ACC112 (cell line): ENCODE results near the gene TYW3.
"Not testable (repeated sequence)": the region's sequence is repeated elsewhere in the genome, so short reads cannot be mapped to it uniquely, and the experiment has no call there.

Experiments
- H2AFZ ChIP-seq: fragments of 200-600 bp; sonication (generic); one replicate; pipeline ENCODE4 v1.6.0; 2017; ENCODE audit warnings: antibody characterized with exemption, low read length; ENCODE audit not compliant: unreplicated experiment
- H3K27ac ChIP-seq: fragments of 200-600 bp; sonication (generic); 2 replicates; pipeline ENCODE4 v1.5.1; 2014; ENCODE audit warnings: low read depth, mild to moderate bottlenecking, antibody characterized with exemption, low read length, moderate library complexity
- H3K27me3 ChIP-seq: fragments of 200-600 bp; sonication (generic); 2 replicates; pipeline ENCODE4 v1.6.1; 2014; ENCODE audit warnings: mild to moderate bottlenecking, antibody characterized with exemption, low read length, moderate library complexity, mixed read lengths; ENCODE audit not compliant: insufficient read depth
- H3K36me3 ChIP-seq: fragments of 200-600 bp; sonication (generic); 2 replicates; pipeline ENCODE4 v1.6.1; 2016; ENCODE audit warnings: mild to moderate bottlenecking, antibody characterized with exemption, low read length, moderate library complexity, mixed read lengths; ENCODE audit not compliant: insufficient read depth
- H3K4me1 ChIP-seq: fragments of 200-600 bp; sonication (generic); one replicate; pipeline ENCODE4 v1.6.1; 2016; ENCODE audit warnings: low read length, mixed read lengths; ENCODE audit not compliant: insufficient read depth, unreplicated experiment, control insufficient read depth
- H3K4me3 ChIP-seq: fragments of 200-600 bp; sonication (generic); 2 replicates; pipeline ENCODE4 v1.5.1; 2014; ENCODE audit warnings: mild to moderate bottlenecking, low read depth, low read length
- H3K79me2 ChIP-seq: fragments of 200-600 bp; sonication (generic); one replicate; pipeline ENCODE4 v1.6.0; 2016; ENCODE audit warnings: low read length; ENCODE audit not compliant: control insufficient read depth, unreplicated experiment, insufficient read depth

TYW3 gene

DNA sequence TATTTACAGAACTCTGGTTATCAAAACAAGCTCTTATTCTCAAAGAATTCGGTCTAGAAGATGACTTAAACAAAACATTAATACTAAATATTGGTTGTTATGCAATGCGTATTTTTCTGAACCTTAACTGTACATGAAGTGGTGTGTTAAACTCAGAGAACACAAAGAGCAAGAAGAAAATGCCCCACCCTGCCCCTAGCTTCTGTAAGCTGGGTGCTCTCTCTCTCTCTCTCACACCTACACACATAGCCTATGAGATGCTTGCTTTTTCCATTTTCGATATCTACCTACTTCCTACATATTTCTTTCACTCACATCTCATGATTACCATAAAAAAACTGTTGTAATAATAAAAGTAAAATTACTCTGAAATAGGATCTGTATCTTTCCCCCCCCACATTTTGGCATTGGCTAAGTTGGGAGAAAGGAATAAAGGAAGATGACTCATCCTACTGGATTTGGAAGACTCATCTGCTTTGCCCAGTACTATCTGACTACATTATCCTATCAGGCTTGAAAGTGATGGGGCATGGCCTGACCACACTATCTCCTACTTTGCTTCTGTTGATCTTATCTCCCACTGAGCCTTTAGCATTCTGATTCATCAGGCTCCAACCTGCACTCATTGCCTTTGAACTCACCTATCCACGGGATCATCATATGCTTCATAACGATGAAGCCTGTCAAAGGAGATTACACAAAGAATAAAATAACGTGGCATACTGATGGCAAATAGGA, 3.0 kb upstream of the TYW3 start:
- Histone ChIP-seq H2AFZ (peak overlapping the region; percentile 28), H3K4me1 (peaks cover 34% of the 10 kb centered on the region), H3K79me2 (peaks cover 46% of the 10 kb centered on the region), H3K27ac (peak overlapping the region; percentile 32), H3K4me3 (peak overlapping the region; percentile 38; the same call in 1 of the 2 replicates), H3K36me3 (peaks cover 3% of the 10 kb centered on the region; the same call in 1 of the 2 replicates), H3K27me3 (no peaks in the 10 kb centered on the region)

DNA sequence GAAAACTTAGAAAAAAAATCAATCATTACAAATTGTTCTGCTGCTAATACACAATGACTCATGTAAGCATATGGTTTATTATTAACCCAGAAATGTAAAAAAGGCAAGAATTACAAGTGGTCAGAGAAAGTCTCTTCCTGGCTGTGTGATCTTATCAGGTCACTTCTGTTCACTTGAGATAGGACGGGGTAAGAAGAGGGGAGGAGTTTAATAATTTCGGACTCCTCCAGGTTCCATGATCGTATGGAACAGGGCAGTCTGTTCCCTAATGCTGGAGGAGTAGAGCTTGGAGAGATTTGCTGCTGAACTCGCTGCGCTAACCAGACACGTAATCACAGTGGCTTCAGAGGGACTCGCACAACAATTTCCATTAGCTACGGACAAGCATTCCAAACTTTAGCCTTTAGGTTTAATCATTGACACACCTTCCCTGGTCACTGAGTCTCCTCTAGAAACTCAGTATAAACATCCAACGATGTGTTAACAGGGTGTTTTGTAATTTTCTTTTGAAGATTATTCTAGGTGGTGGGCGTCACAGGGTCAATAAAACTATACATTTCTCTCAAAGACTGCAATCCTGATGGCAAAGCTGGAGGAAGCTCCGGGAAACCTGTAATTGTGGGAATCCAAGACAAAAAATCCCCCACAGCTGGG, 1.4 kb upstream of the TYW3 start:
- no peaks in the 10 kb centered on the region for H3K27me3 ChIP-seq
- H3K4me1 ChIP-seq = peaks cover 40% of the 10 kb centered on the region
- H3K36me3 ChIP-seq = no peaks in the 10 kb centered on the region
- peak overlapping the region; percentile 44 for H3K27ac ChIP-seq
- H3K4me3 ChIP-seq = peak overlapping the region; percentile 95
- peaks cover 55% of the 10 kb centered on the region for H3K79me2 ChIP-seq
- H2AFZ ChIP-seq = peak overlapping the region; percentile 27

- not testable (repeated sequence) for H3K27me3 ChIP-seq, H3K36me3 ChIP-seq
- Histone ChIP-seq H3K4me3 (peak overlapping the region; percentile 95), H3K27ac (peak overlapping the region; percentile 86), H2AFZ (peak overlapping the region; percentile 83), H3K79me2 (peaks cover 55% of the 10 kb centered on the region), H3K4me1 (peaks cover 40% of the 10 kb centered on the region)
These were observed 643 bp upstream of the TYW3 start for GRCh38 chr1:74732071-74732946.

DNA sequence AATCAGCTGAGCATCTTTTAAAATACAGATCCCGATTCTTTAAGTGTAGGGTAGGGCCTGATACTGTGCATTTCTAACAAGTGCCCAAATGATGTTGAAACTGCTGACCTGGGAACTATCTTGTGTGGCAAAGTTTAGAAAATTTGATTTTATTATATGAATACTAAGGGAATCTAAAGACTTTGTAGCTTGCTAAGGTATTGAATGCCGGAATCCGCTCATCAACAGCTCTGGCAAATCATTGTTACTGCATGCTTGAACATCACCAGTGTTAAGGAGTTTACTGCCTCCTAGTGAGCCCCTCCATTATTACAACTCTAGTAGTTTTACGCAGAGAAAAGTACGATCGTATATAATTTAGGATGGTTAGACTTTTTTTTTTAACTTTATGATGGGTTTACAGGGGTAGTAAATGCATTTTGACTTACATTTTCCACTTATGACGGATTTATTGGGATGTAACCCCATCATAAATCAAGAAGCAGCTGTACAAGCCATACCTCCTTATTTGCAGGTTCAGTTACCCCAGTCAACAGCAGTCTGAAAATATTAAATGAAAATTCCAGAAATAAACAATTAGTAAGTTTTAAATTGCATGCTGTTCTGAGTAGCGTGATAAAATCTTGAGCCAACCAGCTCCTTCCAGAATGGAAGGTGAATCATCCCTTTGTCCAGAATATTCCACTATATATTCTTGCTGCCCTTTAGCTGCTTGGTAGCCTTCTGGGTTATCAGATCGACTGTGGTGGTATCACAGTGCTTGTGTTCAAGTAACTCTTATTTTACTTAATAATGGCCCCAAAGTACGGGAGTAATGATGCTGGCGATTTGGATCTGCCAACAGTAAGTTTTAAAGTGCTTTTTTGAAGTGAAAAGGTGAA, 892 bp downstream of the TYW3 start:
- Histone ChIP-seq H3K27ac (peak overlapping the region; percentile 86), H3K4me3 (peak overlapping the region; percentile 95), H2AFZ (peak overlapping the region; percentile 83), H3K27me3 (no peaks in the 10 kb centered on the region), H3K79me2 (peaks cover 51% of the 10 kb centered on the region), H3K36me3 (peaks cover 19% of the 10 kb centered on the region), H3K4me1 (peaks cover 36% of the 10 kb centered on the region)

DNA sequence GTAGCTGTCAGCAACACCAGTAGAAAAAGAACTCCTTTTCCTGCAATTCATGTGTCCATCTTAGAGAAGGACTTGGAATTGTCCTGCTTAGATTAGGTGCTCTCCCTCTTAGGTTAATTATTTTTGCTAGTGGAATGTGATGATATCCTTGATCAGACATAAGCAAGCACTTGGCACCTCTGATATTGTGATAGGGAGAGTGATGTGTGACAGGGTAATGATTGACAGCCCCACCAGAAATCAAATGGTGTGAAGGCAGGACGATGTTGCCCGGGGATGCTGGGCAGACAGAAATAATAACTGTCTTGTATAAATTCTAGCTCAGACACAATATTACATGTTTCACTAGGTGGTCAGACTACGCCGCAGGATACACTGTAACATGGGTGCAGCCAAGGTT, 4.4 kb downstream of the TYW3 start:
- Histone ChIP-seq H3K4me3 (no peak overlapping the region), H2AFZ (no peak overlapping the region), H3K27ac (no peak overlapping the region), H3K4me1 (peaks cover 12% of the 10 kb centered on the region), H3K36me3 (peaks cover 52% of the 10 kb centered on the region), H3K79me2 (peaks cover 25% of the 10 kb centered on the region), H3K27me3 (no peaks in the 10 kb centered on the region)

GRCh38 chr1:74740307-74740980, 7.5 kb downstream of the TYW3 start:
- H3K4me3 ChIP-seq, H3K27ac ChIP-seq, H3K27me3 ChIP-seq, H2AFZ ChIP-seq, H3K4me1 ChIP-seq, H3K79me2 ChIP-seq: not testable (repeated sequence)
- H3K36me3 ChIP-seq = peaks cover 72% of the 10 kb centered on the region

GRCh38 chr1:74745247-74745646, 12.3 kb downstream of the TYW3 start:
- H3K27me3 ChIP-seq, H3K79me2 ChIP-seq, H3K27ac ChIP-seq, H3K4me3 ChIP-seq, H3K4me1 ChIP-seq, H2AFZ ChIP-seq: not testable (repeated sequence)
- peaks cover 53% of the 10 kb centered on the region for H3K36me3 ChIP-seq

- H3K79me2 ChIP-seq = no peaks in the 10 kb centered on the region
- H3K4me1 ChIP-seq = no peaks in the 10 kb centered on the region
- no peak overlapping the region for H3K4me3 ChIP-seq
- no peak overlapping the region for H3K27ac ChIP-seq
- peaks cover 43% of the 10 kb centered on the region for H3K36me3 ChIP-seq
- H2AFZ ChIP-seq = no peak overlapping the region
- H3K27me3 ChIP-seq = no peaks in the 10 kb centered on the region
These were observed 16.0 kb downstream of the TYW3 start for GRCh38 chr1:74748960-74749359.

GRCh38 chr1:74753104-74753503, 20.2 kb downstream of the TYW3 start:
- H2AFZ ChIP-seq = no peak overlapping the region
- H3K4me3 ChIP-seq = no peak overlapping the region
- H3K4me1 ChIP-seq = no peaks in the 10 kb centered on the region
- no peaks in the 10 kb centered on the region for H3K79me2 ChIP-seq
- peaks cover 55% of the 10 kb centered on the region for H3K36me3 ChIP-seq
- H3K27ac ChIP-seq = no peak overlapping the region
- no peaks in the 10 kb centered on the region for H3K27me3 ChIP-seq
